ACC112 (cell line): ENCODE measurements around the gene MAGI2.

ENCODE experiments used
- H2AFZ ChIP-seq: fragments of 200-600 bp; sonication (generic); one replicate; pipeline ENCODE4 v1.6.0; 2017; ENCODE audit warnings: antibody characterized with exemption, low read length; ENCODE audit not compliant: unreplicated experiment
- H3K27ac ChIP-seq: fragments of 200-600 bp; sonication (generic); 2 replicates; pipeline ENCODE4 v1.5.1; 2014; ENCODE audit warnings: low read depth, mild to moderate bottlenecking, antibody characterized with exemption, low read length, moderate library complexity
- H3K27me3 ChIP-seq: fragments of 200-600 bp; sonication (generic); 2 replicates; pipeline ENCODE4 v1.6.1; 2014; ENCODE audit warnings: mild to moderate bottlenecking, antibody characterized with exemption, low read length, moderate library complexity, mixed read lengths; ENCODE audit not compliant: insufficient read depth
- H3K36me3 ChIP-seq: fragments of 200-600 bp; sonication (generic); 2 replicates; pipeline ENCODE4 v1.6.1; 2016; ENCODE audit warnings: mild to moderate bottlenecking, antibody characterized with exemption, low read length, moderate library complexity, mixed read lengths; ENCODE audit not compliant: insufficient read depth
- H3K4me1 ChIP-seq: fragments of 200-600 bp; sonication (generic); one replicate; pipeline ENCODE4 v1.6.1; 2016; ENCODE audit warnings: low read length, mixed read lengths; ENCODE audit not compliant: insufficient read depth, unreplicated experiment, control insufficient read depth
- H3K4me3 ChIP-seq: fragments of 200-600 bp; sonication (generic); 2 replicates; pipeline ENCODE4 v1.5.1; 2014; ENCODE audit warnings: mild to moderate bottlenecking, low read depth, low read length
- H3K79me2 ChIP-seq: fragments of 200-600 bp; sonication (generic); one replicate; pipeline ENCODE4 v1.6.0; 2016; ENCODE audit warnings: low read length; ENCODE audit not compliant: control insufficient read depth, unreplicated experiment, insufficient read depth

The MAGI2 gene

GRCh38 chr7:79281426-79281825 is 172.0 kb downstream of the MAGI2 start:
- H3K27ac ChIP-seq: peak overlapping the region; percentile 83
- H3K36me3 ChIP-seq: no peaks in the 10 kb centered on the region
- peak overlapping the region; percentile 61 for H2AFZ ChIP-seq
- no peaks in the 10 kb centered on the region for H3K27me3 ChIP-seq
- peaks cover 48% of the 10 kb centered on the region for H3K4me1 ChIP-seq
- H3K79me2 ChIP-seq: no peaks in the 10 kb centered on the region
- no peak overlapping the region; the same call in 1 of the 2 replicates for H3K4me3 ChIP-seq

- H2AFZ ChIP-seq: no peak overlapping the region
Measured at GRCh38 chr7:79272938-79273337, 180.5 kb downstream of the MAGI2 start.

GRCh38 chr7:79272066-79272669 is 181.3 kb downstream of the MAGI2 start:
- Histone ChIP-seq H3K36me3 (no peaks in the 10 kb centered on the region; the same call in 1 of the 2 replicates), H3K4me3 (no peak overlapping the region), H3K4me1 (peaks cover 2% of the 10 kb centered on the region), H3K79me2 (no peaks in the 10 kb centered on the region), H3K27me3 (no peaks in the 10 kb centered on the region), H2AFZ (peak overlapping the region; percentile 10), H3K27ac (no peak overlapping the region)

More at GRCh38 chr7:79272938-79273337, 180.5 kb downstream of the MAGI2 start:
- Histone ChIP-seq H3K27me3 (no peaks in the 10 kb centered on the region), H3K36me3 (no peaks in the 10 kb centered on the region; the same call in 1 of the 2 replicates), H3K27ac (peak overlapping the region; percentile 18; the same call in 1 of the 2 replicates), H3K79me2 (no peaks in the 10 kb centered on the region), H3K4me3 (no peak overlapping the region), H3K4me1 (peaks cover 2% of the 10 kb centered on the region)

- Histone ChIP-seq H3K36me3 (no peaks in the 10 kb centered on the region), H3K4me3 (no peak overlapping the region), H2AFZ (no peak overlapping the region), H3K79me2 (no peaks in the 10 kb centered on the region), H3K27ac (no peak overlapping the region), H3K27me3 (no peaks in the 10 kb centered on the region), H3K4me1 (peaks cover 2% of the 10 kb centered on the region)
Measured at GRCh38 chr7:79268730-79269129, 184.7 kb downstream of the MAGI2 start.

- no peak overlapping the region for H3K27ac ChIP-seq
- no peaks in the 10 kb centered on the region for H3K4me1 ChIP-seq
Measured at GRCh38 chr7:79258826-79259225, 194.6 kb downstream of the MAGI2 start.

GRCh38 chr7:79257959-79258358 is 195.5 kb downstream of the MAGI2 start:
- Histone ChIP-seq H3K27me3 (no peaks in the 10 kb centered on the region), H3K4me1 (no peaks in the 10 kb centered on the region), H3K79me2 (no peaks in the 10 kb centered on the region), H3K4me3 (no peak overlapping the region), H2AFZ (no peak overlapping the region), H3K27ac (no peak overlapping the region), H3K36me3 (no peaks in the 10 kb centered on the region)

More at GRCh38 chr7:79258826-79259225, 194.6 kb downstream of the MAGI2 start:
- Histone ChIP-seq H3K4me3 (no peak overlapping the region), H3K79me2 (no peaks in the 10 kb centered on the region), H3K36me3 (no peaks in the 10 kb centered on the region), H3K27me3 (no peaks in the 10 kb centered on the region), H2AFZ (no peak overlapping the region)

- Histone ChIP-seq H3K36me3 (no peaks in the 10 kb centered on the region), H3K4me3 (no peak overlapping the region), H3K27ac (no peak overlapping the region), H3K4me1 (peaks cover 7% of the 10 kb centered on the region), H3K27me3 (no peaks in the 10 kb centered on the region), H2AFZ (no peak overlapping the region), H3K79me2 (no peaks in the 10 kb centered on the region)
Measured at GRCh38 chr7:79245623-79246249, 207.7 kb downstream of the MAGI2 start.

- H3K27me3 ChIP-seq: no peaks in the 10 kb centered on the region
- no peak overlapping the region for H3K27ac ChIP-seq
Measured at GRCh38 chr7:79244482-79244881, 209.0 kb downstream of the MAGI2 start.

GRCh38 chr7:79241288-79242060 is 212.0 kb downstream of the MAGI2 start:
- Histone ChIP-seq H3K27ac (no peak overlapping the region), H3K79me2 (no peaks in the 10 kb centered on the region), H3K4me1 (peaks cover 7% of the 10 kb centered on the region), H3K4me3 (no peak overlapping the region), H3K36me3 (no peaks in the 10 kb centered on the region), H3K27me3 (no peaks in the 10 kb centered on the region), H2AFZ (no peak overlapping the region)

More at GRCh38 chr7:79244482-79244881, 209.0 kb downstream of the MAGI2 start:
- no peaks in the 10 kb centered on the region for H3K36me3 ChIP-seq
- H3K79me2 ChIP-seq: no peaks in the 10 kb centered on the region
- no peak overlapping the region for H2AFZ ChIP-seq
- no peak overlapping the region for H3K4me3 ChIP-seq
- peaks cover 7% of the 10 kb centered on the region for H3K4me1 ChIP-seq

GRCh38 chr7:79240413-79240812 is 213.1 kb downstream of the MAGI2 start:
- no peak overlapping the region for H3K4me3 ChIP-seq
- H3K79me2 ChIP-seq: no peaks in the 10 kb centered on the region
- no peak overlapping the region for H2AFZ ChIP-seq
- no peaks in the 10 kb centered on the region for H3K27me3 ChIP-seq
- H3K27ac ChIP-seq: no peak overlapping the region
- no peaks in the 10 kb centered on the region for H3K36me3 ChIP-seq
- peaks cover 7% of the 10 kb centered on the region for H3K4me1 ChIP-seq
